ENCODE measurements around the gene FGGY. TPM values are rescaled to one million over a fixed set of nuclear protein-coding genes. Genes with fewer than 3 reads are reported as not detected.
"Not testable (repeated sequence)": the region's sequence is repeated elsewhere in the genome, so short reads cannot be mapped to it uniquely, and the experiment has no call there.

Gene FGGY
- total RNA-seq, 1 donor from 2014 or later = 18.2 TPM

DNA sequence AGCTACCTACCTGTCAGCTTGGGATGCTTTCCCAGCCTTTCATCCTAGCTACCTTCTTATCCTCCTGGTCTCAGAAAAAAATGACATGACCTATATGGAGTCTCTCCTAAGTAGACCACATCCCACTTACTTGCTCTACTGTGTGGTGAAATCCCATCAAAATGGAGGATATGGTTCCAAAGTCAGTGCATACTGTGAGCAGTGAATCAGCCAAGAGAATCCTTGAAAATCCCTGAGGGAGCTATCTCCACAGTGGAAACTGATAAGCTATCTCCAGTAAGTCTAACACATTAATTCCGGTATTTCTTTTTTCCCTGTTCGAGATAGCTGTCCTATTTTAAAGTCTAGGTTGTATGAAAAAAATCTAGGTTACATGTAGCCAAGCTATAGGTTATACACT lies 189.7 kb downstream of the FGGY start:
- Mint-ChIP-seq H3K27me3 (no peaks in the 10 kb centered on the region), H3K9me3 (ENCODE audit: low read depth) (peaks cover 7% of the 10 kb centered on the region), H3K36me3 (ENCODE audit: insufficient read depth) (no peaks in the 10 kb centered on the region), H3K4me3 (ENCODE audit: low read depth) (no peak overlapping the region), H3K4me1 (ENCODE audit: low read depth) (peaks cover 2% of the 10 kb centered on the region), H3K27ac (no peak overlapping the region)
- no peak for DNase-seq (ENCODE audit: low spot score, unreplicated experiment)
- TF ChIP-seq, protein P1, sequence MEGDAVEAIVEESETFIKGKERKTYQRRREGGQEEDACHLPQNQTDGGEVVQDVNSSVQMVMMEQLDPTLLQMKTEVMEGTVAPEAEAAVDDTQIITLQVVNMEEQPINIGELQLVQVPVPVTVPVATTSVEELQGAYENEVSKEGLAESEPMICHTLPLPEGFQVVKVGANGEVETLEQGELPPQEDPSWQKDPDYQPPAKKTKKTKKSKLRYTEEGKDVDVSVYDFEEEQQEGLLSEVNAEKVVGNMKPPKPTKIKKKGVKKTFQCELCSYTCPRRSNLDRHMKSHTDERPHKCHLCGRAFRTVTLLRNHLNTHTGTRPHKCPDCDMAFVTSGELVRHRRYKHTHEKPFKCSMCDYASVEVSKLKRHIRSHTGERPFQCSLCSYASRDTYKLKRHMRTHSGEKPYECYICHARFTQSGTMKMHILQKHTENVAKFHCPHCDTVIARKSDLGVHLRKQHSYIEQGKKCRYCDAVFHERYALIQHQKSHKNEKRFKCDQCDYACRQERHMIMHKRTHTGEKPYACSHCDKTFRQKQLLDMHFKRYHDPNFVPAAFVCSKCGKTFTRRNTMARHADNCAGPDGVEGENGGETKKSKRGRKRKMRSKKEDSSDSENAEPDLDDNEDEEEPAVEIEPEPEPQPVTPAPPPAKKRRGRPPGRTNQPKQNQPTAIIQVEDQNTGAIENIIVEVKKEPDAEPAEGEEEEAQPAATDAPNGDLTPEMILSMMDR (IDR thresholded peaks at IDR 0.05; ENCODE audit: unreplicated experiment) = no peak

DNA sequence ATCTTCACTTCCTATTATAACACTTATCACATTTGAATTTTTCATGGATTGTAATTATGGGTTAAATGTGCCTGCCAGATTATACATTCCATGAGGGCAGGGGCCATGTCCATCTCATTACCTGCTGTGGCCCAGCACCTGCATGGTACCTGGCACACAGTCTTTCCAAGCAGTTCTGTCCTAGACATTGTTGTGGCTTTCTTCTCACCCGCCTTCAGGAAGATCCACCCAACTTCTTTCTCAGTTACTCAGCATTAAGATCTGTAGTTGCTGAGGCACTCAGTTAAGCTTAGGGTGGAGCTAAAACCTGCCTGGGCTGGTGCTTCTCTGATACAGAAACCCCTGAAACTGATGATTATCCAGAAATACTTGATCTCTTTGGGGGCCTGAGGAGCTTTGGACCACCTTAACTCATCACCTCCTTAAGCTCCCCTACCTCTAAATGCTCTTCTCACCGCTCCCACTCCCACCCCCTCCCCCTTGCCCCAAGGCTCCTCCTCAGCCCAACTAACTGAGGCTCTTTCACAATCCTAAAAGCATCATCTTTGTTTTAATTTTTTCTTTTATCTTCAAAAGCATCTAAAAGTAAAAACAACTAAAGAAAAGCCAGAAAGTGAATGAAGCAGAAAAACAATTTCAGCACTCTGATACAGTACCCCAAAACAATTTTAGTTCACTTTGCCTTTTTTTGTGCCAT lies 190.6 kb downstream of the FGGY start:
- no peaks in the 10 kb centered on the region for H3K27me3 Mint-ChIP-seq
- H3K27ac Mint-ChIP-seq = no peak overlapping the region
- no peak for DNase-seq (ENCODE audit: low spot score, unreplicated experiment)
- TF ChIP-seq, protein P1 (IDR thresholded peaks at IDR 0.05; ENCODE audit: unreplicated experiment) = no peak
- no peaks in the 10 kb centered on the region for H3K36me3 Mint-ChIP-seq (ENCODE audit: insufficient read depth)
- H3K9me3 Mint-ChIP-seq (ENCODE audit: low read depth) = peaks cover 15% of the 10 kb centered on the region
- H3K4me1 Mint-ChIP-seq (ENCODE audit: low read depth) = peaks cover 2% of the 10 kb centered on the region
- no peak overlapping the region for H3K4me3 Mint-ChIP-seq (ENCODE audit: low read depth)

DNA sequence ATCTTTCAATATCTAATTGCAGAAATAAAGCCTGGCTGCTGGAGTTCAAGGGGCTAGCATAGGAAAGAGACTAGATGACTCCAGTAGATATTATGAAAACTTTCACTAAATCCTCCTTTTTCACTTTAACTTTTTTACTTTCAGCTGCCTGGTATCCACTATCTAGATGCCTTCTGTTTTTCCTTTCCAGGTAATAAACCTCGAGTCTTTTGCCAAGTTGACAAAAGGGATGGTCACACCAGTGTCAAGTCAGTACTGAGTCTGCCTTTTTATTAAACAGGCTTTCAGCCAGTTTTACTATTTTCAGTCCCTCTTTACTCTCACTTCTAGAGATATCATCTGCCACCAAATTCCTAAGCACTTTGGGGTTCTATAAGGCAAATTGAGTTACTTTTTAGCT lies 195.6 kb downstream of the FGGY start:
- DNase-seq (ENCODE audit: low spot score, unreplicated experiment) = no peak
- Mint-ChIP-seq H3K27ac (no peak overlapping the region), H3K4me1 (ENCODE audit: low read depth) (no peaks in the 10 kb centered on the region), H3K36me3 (ENCODE audit: insufficient read depth) (peaks cover 3% of the 10 kb centered on the region), H3K9me3 (ENCODE audit: low read depth) (peaks cover 22% of the 10 kb centered on the region), H3K27me3 (no peaks in the 10 kb centered on the region), H3K4me3 (ENCODE audit: low read depth) (no peak overlapping the region)
- TF ChIP-seq, protein P1 (IDR thresholded peaks at IDR 0.05; ENCODE audit: unreplicated experiment) = no peak

DNA sequence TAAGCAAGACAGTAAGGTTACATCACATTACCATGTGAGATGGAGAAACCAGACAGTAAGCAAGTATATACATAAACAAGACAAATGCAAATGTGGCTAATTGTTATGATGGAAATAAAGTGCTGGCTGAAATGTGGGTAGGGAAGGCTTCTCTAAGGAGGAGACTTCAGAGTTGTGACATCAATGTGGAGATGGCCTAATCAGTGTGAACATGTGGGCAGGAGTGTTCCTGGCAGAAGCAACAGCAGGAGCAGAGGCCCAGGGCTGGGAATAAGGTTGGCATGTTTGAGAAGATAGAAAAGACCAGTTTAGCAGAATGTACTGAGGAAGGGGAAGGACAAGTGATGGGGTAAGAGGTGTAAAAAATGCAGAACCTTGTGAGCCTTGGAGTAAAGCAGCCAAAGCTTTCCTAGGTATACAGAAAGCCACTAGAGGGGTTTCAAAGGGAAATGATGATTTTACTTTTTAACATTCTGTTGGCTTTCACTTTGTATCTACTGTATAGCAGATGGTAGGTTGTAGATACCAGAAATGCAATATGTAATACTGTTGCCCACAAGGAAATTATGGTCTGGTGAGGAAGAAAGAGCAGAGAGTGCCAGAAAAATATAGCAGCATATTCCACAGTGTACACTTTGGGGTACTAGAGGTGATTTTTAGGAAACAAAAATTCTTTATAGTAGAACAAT lies 197.4 kb downstream of the FGGY start:
- TF ChIP-seq, protein P1 (IDR thresholded peaks at IDR 0.05; ENCODE audit: unreplicated experiment) = no peak
- no peaks in the 10 kb centered on the region for H3K27me3 Mint-ChIP-seq
- peaks cover 22% of the 10 kb centered on the region for H3K9me3 Mint-ChIP-seq (ENCODE audit: low read depth)
- peaks cover 2% of the 10 kb centered on the region for H3K4me1 Mint-ChIP-seq (ENCODE audit: low read depth)
- H3K36me3 Mint-ChIP-seq (ENCODE audit: insufficient read depth) = peaks cover 3% of the 10 kb centered on the region
- H3K4me3 Mint-ChIP-seq (ENCODE audit: low read depth) = no peak overlapping the region
- peak overlapping the region; percentile 7 for H3K27ac Mint-ChIP-seq
- no peak for DNase-seq (ENCODE audit: low spot score, unreplicated experiment)

DNA sequence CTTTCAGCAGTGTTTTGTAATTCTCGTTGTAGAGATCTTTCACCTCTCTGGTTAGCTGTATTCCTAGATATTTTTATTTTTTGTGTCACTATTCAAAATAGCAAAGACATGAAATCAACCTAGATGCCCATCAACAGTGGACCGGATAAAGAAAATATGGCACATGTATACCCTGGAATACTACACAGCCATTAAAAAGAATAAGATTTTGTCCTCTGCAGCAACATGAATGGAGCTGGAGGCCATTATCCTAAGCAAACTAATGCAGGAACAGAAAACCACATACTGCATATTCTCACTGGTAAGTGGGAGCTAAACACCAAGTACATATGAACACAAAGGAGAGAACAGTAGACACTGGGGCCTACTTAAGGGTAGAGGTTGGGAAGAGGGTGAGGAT lies 199.3 kb downstream of the FGGY start:
- peaks cover 18% of the 10 kb centered on the region for H3K9me3 Mint-ChIP-seq (ENCODE audit: low read depth)
- not testable (repeated sequence) for DNase-seq (ENCODE audit: low spot score, unreplicated experiment); H3K27me3 Mint-ChIP-seq; H3K27ac Mint-ChIP-seq; H3K36me3 Mint-ChIP-seq (ENCODE audit: insufficient read depth); H3K4me3 Mint-ChIP-seq (ENCODE audit: low read depth)
- peaks cover 14% of the 10 kb centered on the region for H3K4me1 Mint-ChIP-seq (ENCODE audit: low read depth)

DNA sequence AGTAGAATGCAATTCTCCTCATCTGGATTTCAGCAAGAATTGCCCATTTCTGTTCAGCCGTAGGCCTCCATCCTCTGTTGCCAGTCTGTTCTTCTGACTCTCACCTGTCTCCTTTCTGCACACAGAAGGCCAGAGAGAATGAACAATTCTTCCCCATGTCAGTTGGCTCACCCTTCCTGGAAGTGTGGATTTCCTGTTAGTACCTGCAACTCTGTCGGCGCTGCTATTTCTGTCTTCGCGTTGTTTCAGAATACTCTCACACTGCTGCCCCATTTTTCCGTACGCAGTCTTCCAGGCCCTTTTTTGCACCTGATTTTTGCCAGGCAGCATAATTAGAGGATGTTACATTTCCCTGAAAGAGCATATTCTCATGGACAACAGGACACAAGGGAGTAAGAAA lies 200.7 kb downstream of the FGGY start:
- Mint-ChIP-seq H3K36me3 (ENCODE audit: insufficient read depth) (peaks cover 3% of the 10 kb centered on the region), H3K27ac (no peak overlapping the region), H3K4me3 (ENCODE audit: low read depth) (no peak overlapping the region), H3K27me3 (no peaks in the 10 kb centered on the region), H3K4me1 (ENCODE audit: low read depth) (peaks cover 14% of the 10 kb centered on the region), H3K9me3 (ENCODE audit: low read depth) (peaks cover 7% of the 10 kb centered on the region)
- DNase-seq (ENCODE audit: low spot score, unreplicated experiment) = no peak
- TF ChIP-seq, protein P1 (IDR thresholded peaks at IDR 0.05; ENCODE audit: unreplicated experiment) = no peak
